HG03103 (cell line): ENCODE results near the gene SLC16A1.
"Not testable (repeated sequence)": the region's sequence is repeated elsewhere in the genome, so short reads cannot be mapped to it uniquely, and the experiment has no call there.

ENCODE experiments used
- ATAC-seq: cut with Tn5 transposase; IDR thresholded peaks from one replicate; pipeline ENCODE4 v1.9.1; 2021; ENCODE audit warnings: low read depth; ENCODE audit not compliant: unreplicated experiment

SLC16A1 gene

DNA sequence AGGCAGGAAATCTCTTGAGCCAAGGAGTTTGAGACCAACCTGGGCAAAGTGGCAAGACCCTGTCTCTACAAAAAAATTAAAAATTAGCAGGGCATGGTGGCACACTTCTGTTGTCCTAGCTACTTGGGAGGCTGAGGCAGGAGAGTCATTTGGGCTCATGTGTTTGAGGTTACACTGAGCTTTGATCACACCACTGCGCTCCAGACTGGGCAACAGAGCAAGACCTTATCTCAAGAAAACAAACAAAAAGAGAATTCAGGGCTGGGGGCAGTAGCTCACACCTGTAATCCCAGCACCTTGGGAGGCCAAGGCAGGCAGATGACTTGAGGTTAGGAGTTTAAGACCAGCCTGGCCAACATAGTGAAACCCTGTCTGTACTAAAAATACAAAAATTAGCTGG, 17.8 kb upstream of the SLC16A1 start:
- no peak for ATAC-seq

DNA sequence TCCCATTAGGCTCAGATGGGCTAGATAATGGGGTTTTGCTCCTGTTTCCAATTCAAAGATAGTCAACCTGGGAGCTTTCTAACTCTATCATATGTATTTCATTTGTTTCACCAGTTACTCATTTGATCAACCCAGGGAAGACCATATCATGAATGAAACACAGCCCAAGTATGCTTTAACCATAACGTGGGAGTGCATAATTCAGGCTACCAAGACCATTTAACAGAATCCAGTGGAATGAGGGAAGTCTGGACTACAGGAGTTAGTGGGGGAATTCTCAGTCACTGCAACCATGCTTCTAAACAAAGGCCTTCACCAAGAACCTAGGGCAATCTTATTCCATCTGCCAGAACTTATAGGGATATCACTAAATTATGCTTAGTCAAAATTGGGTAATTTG, 15.0 kb upstream of the SLC16A1 start:
- no peak for ATAC-seq

GRCh38 chr1:112964347-112964746, 8.4 kb upstream of the SLC16A1 start:
- no peak for ATAC-seq

GRCh38 chr1:112961072-112961471, 5.1 kb upstream of the SLC16A1 start:
- no peak for ATAC-seq

GRCh38 chr1:112960384-112960783, 4.4 kb upstream of the SLC16A1 start:
- ATAC-seq: no peak

DNA sequence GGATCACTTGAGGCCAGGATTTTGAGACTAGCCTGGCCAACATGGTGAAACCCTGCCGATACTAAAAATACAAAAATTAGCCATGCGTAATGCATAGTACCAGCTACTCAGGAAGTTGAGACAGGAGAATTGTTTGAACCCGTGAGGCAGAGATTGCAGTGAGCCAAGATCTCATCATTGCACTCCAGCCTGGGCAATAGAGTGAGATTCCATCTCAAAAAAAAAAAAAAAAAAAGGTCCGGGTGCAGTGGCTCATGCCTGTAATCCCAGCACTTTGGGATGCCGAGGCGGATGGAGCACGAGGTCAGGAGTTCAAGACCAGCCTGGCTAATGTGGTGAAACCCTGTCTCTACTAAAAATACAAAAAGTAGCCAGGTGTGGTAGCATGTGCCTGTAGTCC, 2.2 kb upstream of the SLC16A1 start:
- not testable (repeated sequence) for ATAC-seq

DNA sequence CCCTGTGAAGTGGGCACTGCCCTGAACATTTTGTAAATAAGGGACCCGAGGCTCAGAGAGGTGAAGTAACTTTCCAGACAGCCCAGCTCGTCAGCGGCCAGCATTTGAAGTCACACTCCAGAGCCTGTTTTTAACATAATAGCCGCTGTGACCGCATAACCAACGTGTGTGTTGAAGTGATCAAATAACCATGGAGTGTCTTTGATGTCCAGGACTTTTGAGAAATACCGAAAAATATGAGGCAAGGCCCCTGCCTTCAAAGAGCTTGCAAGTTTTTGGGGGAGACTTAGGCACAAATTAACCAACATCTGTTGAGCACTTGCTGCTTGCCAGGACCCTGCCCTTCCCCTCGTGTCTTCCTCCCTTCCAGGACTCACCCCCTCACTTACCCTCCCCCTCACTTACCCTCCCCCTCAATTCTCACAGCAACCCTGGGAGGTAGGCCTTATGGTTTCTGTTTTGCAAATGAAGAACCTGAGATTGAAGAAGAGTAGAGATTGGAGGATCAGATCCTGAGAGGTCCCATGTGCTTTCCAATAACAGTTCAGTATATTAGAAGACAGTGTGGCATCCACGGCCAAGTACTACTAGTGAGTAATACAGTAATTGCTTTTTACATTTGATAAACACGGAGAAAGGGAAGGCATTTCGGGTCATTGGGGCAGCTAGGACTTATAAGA, 1.3 kb upstream of the SLC16A1 start:
- peak; percentile 43 for ATAC-seq

DNA sequence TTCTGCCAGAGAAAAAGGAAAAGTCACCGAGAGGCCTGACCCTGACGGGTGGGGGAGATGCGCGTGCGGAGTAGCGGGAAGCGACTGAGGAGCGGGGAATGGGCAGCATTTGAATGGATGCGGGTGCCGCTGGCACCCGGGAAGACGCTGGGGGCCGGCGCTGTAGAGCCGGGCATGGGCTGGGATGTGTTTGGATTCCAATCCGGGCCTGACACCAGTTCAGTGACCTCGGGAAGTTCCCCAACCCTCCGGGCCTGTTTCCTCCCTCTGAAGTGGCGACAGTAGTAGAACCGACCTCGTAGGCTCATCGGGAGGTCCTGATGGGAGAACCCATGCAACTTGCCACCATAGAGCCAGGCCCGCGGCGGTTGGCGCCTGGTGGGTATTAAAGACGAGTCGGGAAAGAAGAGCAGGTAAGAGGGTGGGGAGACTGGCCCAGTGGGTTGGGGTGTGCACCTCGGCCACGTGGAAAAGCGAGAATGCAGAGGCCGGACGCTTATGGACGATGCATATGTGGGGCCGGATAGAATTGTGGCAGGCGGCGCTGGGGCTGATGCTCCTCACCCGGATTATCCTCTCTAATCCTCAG, 642 bp upstream of the SLC16A1 start:
- ATAC-seq: peak; percentile 4

DNA sequence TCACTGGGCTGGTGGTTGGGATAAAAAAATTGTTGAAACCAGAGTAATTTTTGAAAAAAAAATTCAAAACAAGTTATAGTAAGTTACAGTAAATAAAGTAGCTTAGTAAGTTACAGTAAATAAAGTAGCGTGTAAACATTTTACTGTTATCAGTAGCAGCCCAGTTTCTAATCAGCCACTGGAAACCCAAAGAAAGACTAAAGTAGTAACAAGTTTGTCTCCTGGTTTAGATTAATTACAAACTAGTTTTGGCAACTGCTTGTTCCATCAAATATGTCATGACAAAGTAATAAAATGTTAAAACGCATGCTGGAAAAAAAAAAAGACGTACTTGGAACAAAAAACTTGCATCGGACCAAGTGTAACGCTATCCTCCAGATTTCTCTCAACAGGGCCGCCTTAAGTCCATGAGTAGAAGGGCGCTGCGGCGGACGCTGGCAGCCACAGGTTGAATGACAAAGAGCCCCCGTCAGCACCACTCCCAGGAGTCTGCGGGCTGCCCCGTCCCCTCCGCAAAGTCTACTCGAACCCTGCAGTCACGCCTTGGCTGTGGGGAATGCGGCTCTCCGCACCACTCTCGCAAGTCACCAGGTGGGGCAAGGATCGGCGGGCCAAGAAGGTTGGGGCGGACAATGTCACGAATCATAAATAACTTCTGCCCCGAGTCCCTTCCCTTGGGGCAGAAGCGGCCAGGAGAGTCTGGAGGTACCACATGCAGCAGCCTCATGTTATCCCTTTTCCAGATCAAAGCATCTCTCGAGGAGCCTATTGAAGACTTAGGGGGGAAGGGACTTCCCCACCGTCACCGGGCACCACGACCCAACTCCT, 837 bp downstream of the SLC16A1 start:
- peak; percentile 14 for ATAC-seq

GRCh38 chr1:112954017-112954650, 1.9 kb downstream of the SLC16A1 start:
- no peak for ATAC-seq

GRCh38 chr1:112950426-112950825, 5.6 kb downstream of the SLC16A1 start:
- ATAC-seq: no peak

- ATAC-seq: no peak
These were observed 9.3 kb downstream of the SLC16A1 start for GRCh38 chr1:112946683-112947082.

GRCh38 chr1:112939810-112940209, 16.2 kb downstream of the SLC16A1 start:
- ATAC-seq: no peak

- no peak for ATAC-seq
These were observed 17.8 kb downstream of the SLC16A1 start for GRCh38 chr1:112938210-112938609.

- ATAC-seq: no peak
These were observed 18.5 kb downstream of the SLC16A1 start for GRCh38 chr1:112937495-112937894.

DNA sequence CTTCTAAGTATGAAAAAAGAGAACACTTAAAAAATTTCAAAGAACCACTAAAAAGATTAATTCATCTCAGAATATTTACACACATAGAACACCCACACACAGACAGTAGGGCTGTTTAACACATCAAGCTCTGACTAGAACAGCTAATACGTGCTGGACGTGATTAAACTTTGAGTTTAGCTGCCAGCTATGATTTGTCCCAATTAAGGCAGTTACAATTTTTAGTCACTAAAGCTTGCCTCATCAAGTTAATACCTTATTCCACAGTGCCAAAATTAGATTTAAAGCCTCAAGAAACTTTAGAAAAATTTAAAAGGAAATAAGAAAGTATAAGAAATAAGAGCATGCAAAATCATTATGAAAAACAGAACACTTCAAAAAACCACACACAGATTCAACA, 18.9 kb downstream of the SLC16A1 start:
- no peak for ATAC-seq

- no peak for ATAC-seq
These were observed 20.4 kb downstream of the SLC16A1 start for GRCh38 chr1:112935461-112936111.

DNA sequence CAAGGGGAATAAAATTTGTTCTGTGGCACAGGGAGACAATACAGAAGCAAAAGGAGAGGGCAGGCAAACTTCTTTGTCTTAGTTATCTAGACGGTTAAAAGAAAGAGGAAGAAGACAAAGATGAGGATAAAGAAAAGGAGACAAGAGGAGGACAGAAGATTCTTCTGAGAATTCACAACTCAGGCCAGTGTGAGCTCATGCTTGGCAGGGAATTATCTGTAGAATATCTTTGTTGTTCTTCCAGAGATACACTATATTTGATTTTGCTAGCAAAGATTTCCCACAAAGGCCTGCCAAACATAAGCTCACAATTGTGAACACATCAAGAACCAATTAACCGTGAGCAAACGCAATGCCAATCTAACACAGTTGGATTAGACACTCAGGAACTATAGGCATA, 21.4 kb downstream of the SLC16A1 start:
- ATAC-seq: no peak

- no peak for ATAC-seq
These were observed 22.0 kb downstream of the SLC16A1 start for GRCh38 chr1:112933820-112934571.

DNA sequence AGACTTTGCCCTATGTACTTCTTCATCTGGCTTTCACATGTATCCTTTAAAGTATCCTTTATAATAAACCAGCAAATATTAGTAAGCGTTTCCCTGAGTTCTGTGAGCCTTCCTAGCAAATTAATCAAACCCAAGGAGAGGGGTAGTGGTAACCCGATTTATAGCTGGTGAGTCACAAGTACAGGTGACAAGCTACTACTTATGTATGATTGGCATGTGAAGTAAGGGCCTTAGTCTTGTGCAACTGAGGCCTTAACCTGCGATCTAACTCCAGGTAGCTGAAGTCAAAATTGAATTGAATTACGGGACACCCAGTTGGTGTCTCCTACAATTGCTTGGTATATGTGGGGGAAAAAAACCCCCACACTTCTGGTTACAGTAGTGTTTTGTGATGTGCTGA, 26.0 kb downstream of the SLC16A1 start:
- ATAC-seq: no peak
